ENCODE data around the gene KRT81.
"Not testable (repeated sequence)": the region's sequence is repeated elsewhere in the genome, so short reads cannot be mapped to it uniquely, and the experiment has no call there.

Gene KRT81

GRCh38 chr12:52317468-52318052 is 26.2 kb upstream of the KRT81 start:
- DNase-seq = no peak

- no peak for DNase-seq
Observed at GRCh38 chr12:52316701-52317100, 25.4 kb upstream of the KRT81 start.

- no peak for DNase-seq
Observed at GRCh38 chr12:52316290-52316689, 25.0 kb upstream of the KRT81 start.

- DNase-seq = not testable (repeated sequence)
Observed at GRCh38 chr12:52315721-52316120, 24.4 kb upstream of the KRT81 start.

GRCh38 chr12:52314511-52314910 is 23.2 kb upstream of the KRT81 start:
- no peak for DNase-seq

- DNase-seq = no peak
Observed at GRCh38 chr12:52313926-52314325, 22.6 kb upstream of the KRT81 start.

DNA sequence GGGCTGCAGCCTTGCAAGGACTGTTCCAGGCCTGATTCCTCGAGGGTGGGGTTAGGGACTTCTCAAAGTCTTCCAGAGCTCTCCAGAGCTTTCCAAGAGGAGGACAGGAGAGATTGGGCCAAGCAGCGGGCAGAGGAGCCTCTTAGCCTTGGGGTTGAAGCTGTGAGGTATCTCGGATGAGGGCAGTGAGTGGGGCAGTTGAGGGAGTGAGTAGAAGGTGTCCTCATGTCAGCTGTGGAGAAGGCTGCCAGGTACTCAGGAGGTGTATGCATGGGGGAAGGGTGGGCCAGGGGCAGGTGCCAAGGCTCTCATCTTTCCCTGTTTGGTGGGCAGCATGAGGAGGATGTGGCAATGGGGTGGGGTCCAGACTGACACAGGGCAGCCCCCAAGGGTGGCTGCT is 22.1 kb upstream of the KRT81 start:
- DNase-seq = no peak

GRCh38 chr12:52312086-52312485 is 20.8 kb upstream of the KRT81 start:
- no peak for DNase-seq

- no peak for DNase-seq
Observed at GRCh38 chr12:52311285-52311648, 19.9 kb upstream of the KRT81 start.

DNA sequence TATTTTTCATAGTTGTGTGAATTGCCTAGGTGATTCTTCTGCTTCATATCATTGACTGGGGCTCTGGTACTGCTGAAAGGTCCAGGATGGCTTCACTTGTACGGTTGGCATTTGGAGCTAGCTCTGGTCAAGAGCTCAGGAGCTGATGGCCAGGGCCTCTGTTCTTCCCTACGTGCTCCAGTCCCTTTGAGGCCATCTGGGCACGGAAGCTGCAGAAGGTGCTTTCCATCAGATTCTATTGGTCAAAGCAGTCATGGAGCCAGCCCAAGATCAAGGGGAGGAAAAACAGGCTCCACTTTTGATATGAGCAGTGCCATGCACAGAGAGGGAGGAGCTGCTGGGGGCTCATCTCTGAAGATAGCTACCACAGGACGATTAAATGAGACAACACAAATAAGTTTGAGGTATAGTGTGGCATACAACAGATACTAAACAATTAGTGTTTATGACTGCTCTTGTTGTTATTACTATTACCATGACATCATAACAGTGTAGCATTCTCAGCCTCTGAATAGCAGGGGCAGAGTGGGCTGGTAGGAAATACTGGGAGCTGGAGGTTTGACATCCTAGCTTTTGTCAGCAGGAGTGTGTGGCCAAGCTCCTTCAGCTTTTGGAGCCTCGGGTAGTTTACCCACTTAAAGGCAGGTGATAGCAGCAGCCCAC is 19.4 kb upstream of the KRT81 start:
- DNase-seq = no peak

DNA sequence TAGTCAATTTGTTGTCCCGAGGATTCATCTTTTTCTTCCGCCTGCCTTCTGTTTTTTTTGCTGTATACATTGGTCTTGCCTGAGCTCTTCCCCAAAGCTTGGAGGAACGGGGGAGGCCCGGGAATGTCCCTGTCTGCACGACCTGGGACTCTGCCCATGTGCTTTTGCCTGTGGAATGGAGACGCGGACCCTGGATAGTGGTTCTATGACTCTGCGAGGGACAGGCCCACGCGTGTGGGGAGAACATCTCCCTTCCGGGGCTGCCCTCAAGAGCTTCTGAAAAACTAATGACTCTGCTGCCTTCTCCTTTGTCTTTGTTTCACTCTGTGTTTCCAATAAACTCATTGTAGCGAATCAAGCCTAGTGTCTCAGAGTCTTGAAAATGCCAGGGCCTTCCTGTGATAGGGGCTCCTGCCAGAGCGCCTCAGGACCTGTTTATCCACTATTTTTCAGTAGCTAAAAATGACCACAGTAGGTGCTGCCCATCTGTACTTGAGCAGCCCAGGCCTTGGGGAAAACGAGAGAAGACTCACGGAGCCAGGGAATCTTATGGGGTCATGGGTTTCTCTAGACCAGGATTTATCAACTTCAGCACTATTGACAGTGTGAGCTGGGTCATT is 17.6 kb upstream of the KRT81 start:
- no peak for DNase-seq

GRCh38 chr12:52307836-52308805 is 16.8 kb upstream of the KRT81 start:
- no peak for DNase-seq

- no peak for DNase-seq
Observed at GRCh38 chr12:52306731-52307130, 15.4 kb upstream of the KRT81 start.

DNA sequence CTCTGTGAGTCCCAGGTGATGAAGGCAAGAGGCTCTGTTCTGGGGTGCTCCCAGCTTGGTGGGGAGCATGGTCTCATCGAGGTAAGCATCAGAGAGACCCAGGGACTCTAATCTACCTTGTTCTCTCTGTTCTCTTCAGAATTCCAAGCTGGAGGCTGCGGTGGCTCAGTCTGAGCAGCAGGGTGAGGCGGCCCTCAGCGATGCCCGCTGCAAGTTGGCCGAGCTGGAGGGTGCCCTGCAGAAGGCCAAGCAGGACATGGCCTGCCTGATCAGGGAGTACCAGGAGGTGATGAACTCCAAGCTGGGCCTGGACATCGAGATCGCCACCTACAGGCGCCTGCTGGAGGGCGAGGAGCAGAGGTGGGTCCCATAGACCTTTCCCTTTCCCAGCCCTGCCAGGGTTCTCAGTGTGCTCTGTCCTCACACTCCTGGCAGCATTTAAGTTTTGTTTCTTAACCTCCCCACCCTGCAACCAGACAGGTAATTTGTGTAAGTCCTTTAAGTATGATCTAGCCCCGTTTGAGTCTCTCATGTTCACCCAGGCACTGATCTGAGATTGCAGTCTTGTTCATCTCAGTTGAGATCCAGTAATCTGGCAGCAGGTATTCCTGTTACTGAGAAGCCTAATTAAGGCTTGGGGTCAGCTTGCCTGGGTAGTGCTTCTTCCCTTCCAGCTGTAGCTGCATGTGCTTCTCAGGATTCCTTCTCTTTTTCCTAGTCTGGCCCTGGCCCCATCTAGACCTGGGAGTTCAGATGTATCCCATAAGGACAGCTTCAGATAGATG is 14.8 kb upstream of the KRT81 start:
- DNase-seq = no peak

DNA sequence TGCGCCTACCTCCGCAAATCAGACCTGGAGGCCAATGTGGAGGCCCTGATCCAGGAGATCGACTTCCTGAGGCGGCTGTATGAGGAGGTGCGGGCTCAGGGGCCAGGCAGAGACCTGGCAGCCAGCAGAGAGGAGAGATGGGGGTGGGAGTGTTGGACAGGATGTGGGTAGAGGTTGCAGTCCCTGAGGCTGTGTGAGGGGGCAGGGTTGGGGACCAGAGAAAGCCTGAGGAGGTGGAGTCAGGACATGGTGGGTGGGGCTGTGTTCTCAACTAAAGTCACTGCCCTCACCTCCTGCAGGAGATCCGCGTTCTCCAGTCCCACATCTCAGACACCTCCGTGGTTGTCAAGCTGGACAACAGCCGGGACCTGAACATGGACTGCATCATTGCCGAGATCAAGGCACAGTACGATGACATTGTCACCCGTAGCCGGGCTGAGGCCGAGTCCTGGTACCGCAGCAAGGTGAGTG is 13.6 kb upstream of the KRT81 start:
- DNase-seq = not testable (repeated sequence)

GRCh38 chr12:52302242-52302914 is 11.0 kb upstream of the KRT81 start:
- not testable (repeated sequence) for DNase-seq

DNA sequence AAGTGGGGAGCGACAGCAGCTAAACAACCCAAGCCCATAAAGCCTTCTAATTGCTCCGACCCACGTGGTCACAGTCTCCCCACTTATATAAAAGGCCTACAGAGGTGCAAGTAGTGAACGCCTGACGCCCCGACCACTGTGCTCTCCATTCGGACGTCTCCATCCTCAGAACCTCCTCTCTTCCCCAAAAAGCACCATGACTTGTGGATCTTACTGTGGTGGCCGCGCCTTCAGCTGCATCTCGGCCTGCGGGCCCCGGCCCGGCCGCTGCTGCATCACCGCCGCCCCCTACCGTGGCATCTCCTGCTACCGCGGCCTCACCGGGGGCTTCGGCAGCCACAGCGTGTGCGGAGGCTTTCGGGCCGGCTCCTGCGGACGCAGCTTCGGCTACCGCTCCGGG is 10.4 kb upstream of the KRT81 start:
- DNase-seq = not testable (repeated sequence)

GRCh38 chr12:52300796-52301691 is 9.7 kb upstream of the KRT81 start:
- no peak for DNase-seq

- DNase-seq = no peak
Observed at GRCh38 chr12:52298677-52299190, 7.4 kb upstream of the KRT81 start.

DNA sequence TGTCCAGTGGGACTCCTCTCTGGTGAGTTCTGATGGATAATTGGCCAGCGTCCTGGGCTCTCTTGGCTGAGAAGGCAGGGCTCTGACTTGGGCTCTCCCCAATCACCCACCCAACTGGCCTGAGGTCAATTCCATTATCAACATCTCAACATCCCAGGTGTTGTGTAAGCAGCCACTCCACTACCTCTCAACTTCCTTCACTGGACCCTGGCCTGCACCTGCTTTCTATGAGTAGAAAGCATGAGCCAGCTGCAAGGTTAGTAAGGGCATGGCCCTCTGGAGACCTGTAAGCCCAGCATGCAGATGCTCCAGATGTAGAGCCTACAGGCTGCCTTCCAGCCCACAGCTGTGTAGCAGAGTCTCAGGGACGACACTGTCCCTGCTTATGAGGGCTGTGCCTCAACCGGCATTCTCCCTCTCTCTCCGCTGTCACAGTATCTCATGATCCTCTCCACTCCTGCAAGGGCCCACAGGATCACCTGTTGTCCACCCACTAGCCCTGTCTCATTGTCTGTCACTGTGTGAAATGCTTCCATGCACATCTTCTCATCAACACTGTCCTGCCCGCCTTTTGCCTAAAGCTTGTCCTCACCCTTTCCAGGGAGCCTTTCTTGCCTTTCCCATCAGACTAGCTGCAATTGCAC is 5.4 kb upstream of the KRT81 start:
- DNase-seq = no peak
